Coronary artery (tissue), 2 donors: ENCODE results near the gene SBK1.
A peak's percentile ranks its signal among the peaks of the same experiment; 100 is the strongest.
"Not testable (repeated sequence)": the region's sequence is repeated elsewhere in the genome, so short reads cannot be mapped to it uniquely, and the experiment has no call there.

Experiments used
- DNase-seq: peaks from one replicate; pipeline ENCODE4 v3.0.0-alpha.2; 2017; ENCODE audit warnings: low spot score
- H3K27ac ChIP-seq, 2 donors: fragments of 200-600 bp; sonication (generic); one replicate each; pipeline ENCODE4 v1.5.1; 2016 to 2019
- H3K4me3 ChIP-seq: fragments of 200-600 bp; sonication (generic); 2 replicates; pipeline ENCODE4 v1.5.1; 2016; ENCODE audit warnings: mild to moderate bottlenecking, moderate library complexity
- CTCF ChIP-seq: fragments of 200-600 bp; sonication (generic); IDR thresholded peaks from one replicate; pipeline ENCODE4 v1.5.1; 2019; ENCODE audit warnings: antibody characterized with exemption

SBK1 gene

GRCh38 chr16:28326881-28327610, 34.7 kb downstream of the SBK1 start:
- H3K27ac ChIP-seq = no peak overlapping the region
- DNase-seq = no peak
- no peak overlapping the region for H3K4me3 ChIP-seq
- TF ChIP-seq CTCF = peak; percentile 36

- H3K27ac ChIP-seq, H3K4me3 ChIP-seq, DNase-seq: not testable (repeated sequence)
These were observed 37.9 kb downstream of the SBK1 start for GRCh38 chr16:28330232-28330631.

- not testable (repeated sequence) for H3K27ac ChIP-seq, H3K4me3 ChIP-seq, DNase-seq
These were observed 38.7 kb downstream of the SBK1 start for GRCh38 chr16:28330981-28331380.

GRCh38 chr16:28332632-28333031, 40.3 kb downstream of the SBK1 start:
- not testable (repeated sequence) for H3K4me3 ChIP-seq, DNase-seq, H3K27ac ChIP-seq

GRCh38 chr16:28335678-28336077, 43.4 kb downstream of the SBK1 start:
- DNase-seq, H3K4me3 ChIP-seq, H3K27ac ChIP-seq: not testable (repeated sequence)

- H3K27ac ChIP-seq, DNase-seq, H3K4me3 ChIP-seq: not testable (repeated sequence)
These were observed 44.8 kb downstream of the SBK1 start for GRCh38 chr16:28336940-28337710.

- DNase-seq, H3K4me3 ChIP-seq, H3K27ac ChIP-seq: not testable (repeated sequence)
These were observed 45.9 kb downstream of the SBK1 start for GRCh38 chr16:28338230-28338629.

GRCh38 chr16:28362600-28362999, 70.3 kb downstream of the SBK1 start:
- not testable (repeated sequence) for DNase-seq, H3K27ac ChIP-seq

GRCh38 chr16:28363408-28363807, 71.1 kb downstream of the SBK1 start, which contains the start of gene NPIPB6:
Gene NPIPB6, minus strand, starts transcription at chr16:28363508. Its CDS starts 686 bp downstream, at chr16:28362822.
- H3K27ac ChIP-seq, DNase-seq: not testable (repeated sequence)

More at GRCh38 chr16:28362600-28362999, 70.3 kb downstream of the SBK1 start:
- not testable (repeated sequence) for H3K4me3 ChIP-seq

GRCh38 chr16:28364268-28365173, 72.2 kb downstream of the SBK1 start:
- H3K27ac ChIP-seq, DNase-seq, H3K4me3 ChIP-seq: not testable (repeated sequence)

More at GRCh38 chr16:28363408-28363807, 71.1 kb downstream of the SBK1 start, which contains the start of gene NPIPB6:
- H3K4me3 ChIP-seq = not testable (repeated sequence)

GRCh38 chr16:28367926-28368325, 75.6 kb downstream of the SBK1 start:
- not testable (repeated sequence) for H3K4me3 ChIP-seq, H3K27ac ChIP-seq
- DNase-seq = peak; percentile 11
